HEK293 (cell line): ENCODE results near the gene MAT2A.
A peak's percentile ranks its signal among the peaks of the same experiment; 100 is the strongest.

Source experiments
- BCL11A ChIP-seq: fragments of 450-650 bp; formaldehyde crosslinking; IDR thresholded peaks from 2 replicates; pipeline ENCODE4 v1.5.1; 2016; ENCODE audit warnings: low read depth, missing biosample characterization, missing genetic modification characterization
- EGR2 ChIP-seq: fragments of 450-650 bp; formaldehyde crosslinking; IDR thresholded peaks from 2 replicates; pipeline ENCODE4 v1.5.1; 2016; ENCODE audit warnings: low read depth, missing biosample characterization, missing genetic modification characterization
- HOXA7 ChIP-seq: sonication (generic); formaldehyde crosslinking; IDR thresholded peaks from 2 replicates; pipeline ENCODE4 v1.8.1; 2022; ENCODE audit warnings: missing genetic modification reagents, borderline replicate concordance
- HOXC10 ChIP-seq: sonication (generic); formaldehyde crosslinking; IDR thresholded peaks from 2 replicates; pipeline ENCODE4 v1.8.1; 2023; ENCODE audit warnings: mild to moderate bottlenecking, missing genetic modification reagents
- KLF16 ChIP-seq: fragments of 450-650 bp; formaldehyde crosslinking; IDR thresholded peaks from 2 replicates; pipeline ENCODE4 v1.5.1; 2017; ENCODE audit warnings: missing biosample characterization, missing genetic modification characterization
- PATZ1 ChIP-seq: fragments of 450-650 bp; formaldehyde crosslinking; IDR thresholded peaks from 2 replicates; pipeline ENCODE4 v1.5.1; 2016; ENCODE audit warnings: missing biosample characterization, missing genetic modification characterization
- PRDM6 ChIP-seq: fragments of 450-650 bp; formaldehyde crosslinking; IDR thresholded peaks from 2 replicates; pipeline ENCODE4 v1.5.1; 2017; ENCODE audit warnings: missing biosample characterization, missing genetic modification characterization
- RBAK ChIP-seq: fragments of 450-650 bp; formaldehyde crosslinking; IDR thresholded peaks from 2 replicates; pipeline ENCODE4 v1.5.1; 2016; ENCODE audit warnings: missing biosample characterization, missing genetic modification characterization
- YY1 ChIP-seq: fragments of 450-650 bp; formaldehyde crosslinking; IDR thresholded peaks from 2 replicates; pipeline ENCODE4 v1.5.1; 2018; ENCODE audit warnings: missing biosample characterization, missing genetic modification characterization
- ZBTB17 ChIP-seq: fragments of 450-650 bp; formaldehyde crosslinking; IDR thresholded peaks from 2 replicates; pipeline ENCODE4 v1.5.1; 2016; ENCODE audit warnings: missing biosample characterization, missing genetic modification characterization
- ZFHX2 ChIP-seq: fragments of 450-650 bp; formaldehyde crosslinking; conservative IDR thresholded peaks from 2 replicates; pipeline ENCODE4 v1.5.1; 2016; ENCODE audit warnings: missing biosample characterization, missing genetic modification characterization
- ZFP37 ChIP-seq: fragments of 450-650 bp; formaldehyde crosslinking; IDR thresholded peaks from 2 replicates; pipeline ENCODE4 v1.5.1; 2016; ENCODE audit warnings: missing biosample characterization, missing genetic modification characterization
- ZFP69B ChIP-seq: fragments of 450-650 bp; formaldehyde crosslinking; IDR thresholded peaks from 2 replicates; pipeline ENCODE4 v1.5.1; 2016; ENCODE audit warnings: missing biosample characterization, missing genetic modification characterization
- ZNF140 ChIP-seq: fragments of 450-650 bp; formaldehyde crosslinking; IDR thresholded peaks from 2 replicates; pipeline ENCODE4 v1.5.1; 2016; ENCODE audit warnings: missing biosample characterization, missing genetic modification characterization
- ZNF146 ChIP-seq: fragments of 450-650 bp; formaldehyde crosslinking; IDR thresholded peaks from 2 replicates; pipeline ENCODE4 v1.5.1; 2016; ENCODE audit warnings: missing biosample characterization, missing genetic modification characterization
- ZNF157 ChIP-seq: fragments of 450-650 bp; formaldehyde crosslinking; IDR thresholded peaks from 2 replicates; pipeline ENCODE4 v1.5.1; 2016; ENCODE audit warnings: missing biosample characterization, missing genetic modification characterization
- ZNF174 ChIP-seq: fragments of 450-650 bp; formaldehyde crosslinking; IDR thresholded peaks from 2 replicates; pipeline ENCODE4 v1.5.0; 2017; ENCODE audit warnings: missing biosample characterization, mild to moderate bottlenecking, missing genetic modification characterization
- ZNF280D ChIP-seq: fragments of 450-650 bp; formaldehyde crosslinking; IDR thresholded peaks from 2 replicates; pipeline ENCODE4 v1.5.1; 2016; ENCODE audit warnings: missing biosample characterization, missing genetic modification characterization
- ZNF324 ChIP-seq: fragments of 450-650 bp; formaldehyde crosslinking; IDR thresholded peaks from 2 replicates; pipeline ENCODE4 v1.5.1; 2016; ENCODE audit warnings: missing biosample characterization, missing genetic modification characterization
- ZNF37A ChIP-seq: fragments of 450-650 bp; IDR thresholded peaks from 2 replicates; pipeline ENCODE4 v1.5.1; 2018; ENCODE audit warnings: missing biosample characterization, missing genetic modification characterization
- ZNF404 ChIP-seq: fragments of 450-650 bp; formaldehyde crosslinking; IDR thresholded peaks from 2 replicates; pipeline ENCODE4 v1.5.1; 2017; ENCODE audit warnings: missing biosample characterization, missing genetic modification characterization
- ZNF514 ChIP-seq: fragments of 450-650 bp; formaldehyde crosslinking; IDR thresholded peaks from 2 replicates; pipeline ENCODE4 v1.5.1; 2016; ENCODE audit warnings: missing biosample characterization, missing genetic modification characterization
- ZNF549 ChIP-seq: fragments of 450-650 bp; IDR thresholded peaks from 2 replicates; pipeline ENCODE4 v1.5.1; 2018; ENCODE audit warnings: missing biosample characterization, missing genetic modification characterization, mild to moderate bottlenecking, inconsistent platforms, moderate library complexity
- ZNF596 ChIP-seq: fragments of 450-650 bp; IDR thresholded peaks from 2 replicates; pipeline ENCODE4 v1.5.0; 2018; ENCODE audit warnings: missing biosample characterization, mild to moderate bottlenecking, missing genetic modification characterization, moderate library complexity
- ZNF626 ChIP-seq: fragments of 450-650 bp; sonication (Bioruptor Pico); formaldehyde crosslinking; IDR thresholded peaks from 2 replicates; pipeline ENCODE4 v1.5.1; 2018; ENCODE audit warnings: missing biosample characterization, missing genetic modification characterization, inconsistent platforms
- ZNF692 ChIP-seq: fragments of 450-650 bp; formaldehyde crosslinking; IDR thresholded peaks from 2 replicates; pipeline ENCODE4 v1.5.1; 2016; ENCODE audit warnings: missing biosample characterization, missing genetic modification characterization
- ZNF704 ChIP-seq: fragments of 450-650 bp; formaldehyde crosslinking; IDR thresholded peaks from 2 replicates; pipeline ENCODE4 v1.5.1; 2016; ENCODE audit warnings: missing biosample characterization, missing genetic modification characterization
- ZNF837 ChIP-seq: fragments of 450-650 bp; formaldehyde crosslinking; IDR thresholded peaks from 2 replicates; pipeline ENCODE4 v1.5.1; 2016; ENCODE audit warnings: missing biosample characterization, missing genetic modification characterization
- ZSCAN18 ChIP-seq: fragments of 450-650 bp; formaldehyde crosslinking; IDR thresholded peaks from 2 replicates; pipeline ENCODE4 v1.5.1; 2016; ENCODE audit warnings: missing biosample characterization, missing genetic modification characterization
- ZXDB ChIP-seq: fragments of 450-650 bp; formaldehyde crosslinking; IDR thresholded peaks from 2 replicates; pipeline ENCODE4 v1.5.1; 2016; ENCODE audit warnings: missing biosample characterization, missing genetic modification characterization

The MAT2A gene

GRCh38 chr2:85539361-85540132 lies 579 bp downstream of the MAT2A start (continued):
- TF ChIP-seq ZNF280D (tag by site-specific recombination), result no peak
- no peak for TF ChIP-seq ZNF704 (tag by site-specific recombination)
- no peak for TF ChIP-seq ZNF626 (tag by site-specific recombination)
- TF ChIP-seq ZFP37 (tag by site-specific recombination), result peak; percentile 33; the same call in 1 of the 2 replicates
- TF ChIP-seq ZXDB (tag by site-specific recombination), result no peak; the same call in 1 of the 2 replicates
- TF ChIP-seq ZNF146 (tag by site-specific recombination), result no peak
- no peak for TF ChIP-seq ZSCAN18 (tag by site-specific recombination)
- no peak for TF ChIP-seq ZNF404 (tag by site-specific recombination)
- no peak for TF ChIP-seq ZNF514 (tag by site-specific recombination)
- no peak for TF ChIP-seq ZBTB17 (tag by site-specific recombination)
- TF ChIP-seq BCL11A (tag by site-specific recombination), result no peak
- 0 out of 2 replicates have a peak, but pooled peaks have one; percentile 7 for TF ChIP-seq ZFP69B
- no peak for TF ChIP-seq ZNF174
- TF ChIP-seq ZFHX2 (tag by site-specific recombination), result peak; percentile 20; the same call in 1 of the 2 replicates
- TF ChIP-seq PRDM6, result no peak
- no peak for TF ChIP-seq YY1 (tag by site-specific recombination)
- no peak for TF ChIP-seq ZNF37A
- no peak for TF ChIP-seq ZNF157 (tag by site-specific recombination)
- TF ChIP-seq ZNF692, result no peak; the same call in 1 of the 2 replicates
- no peak for TF ChIP-seq RBAK (tag by site-specific recombination)
- no peak for TF ChIP-seq ZNF837 (tag by site-specific recombination)
- peak; percentile 34; the same call in 1 of the 2 replicates for TF ChIP-seq EGR2 (tag by site-specific recombination)
- peak; percentile 44; the same call in 1 of the 2 replicates for TF ChIP-seq KLF16
- peak; percentile 72 for TF ChIP-seq PATZ1 (tag by site-specific recombination)
- TF ChIP-seq ZNF549, result no peak
- TF ChIP-seq ZNF140 (tag by site-specific recombination), result no peak
- peak; percentile 45; the same call in 1 of the 2 replicates for TF ChIP-seq HOXC10
- TF ChIP-seq HOXA7, result no peak
- TF ChIP-seq ZNF596 (tag by site-specific recombination), result no peak
- no peak for TF ChIP-seq ZNF324 (tag by site-specific recombination)
